Peyer's patch (tissue), 4 donors: ENCODE results near the gene SLC16A3. TPM values are rescaled to one million over a fixed set of nuclear protein-coding genes. Genes with fewer than 3 reads are reported as not detected.
"Not testable (repeated sequence)": the region's sequence is repeated elsewhere in the genome, so short reads cannot be mapped to it uniquely, and the experiment has no call there.

Experiments used
- DNase-seq, 3 donors: peaks; one replicate each; pipeline ENCODE4 v3.0.0-alpha.2; 2017 to 2019
- H3K27ac ChIP-seq, 4 donors: fragments of 200-600 bp; sonication (generic); one replicate each; pipeline ENCODE4 v1.5.1; 2016 to 2019
- H3K27me3 ChIP-seq, 2 donors: fragments of 200-600 bp; sonication (generic); one replicate each; pipeline ENCODE4 v1.5.1; 2019
- H3K36me3 ChIP-seq, 3 donors: fragments of 200-600 bp; sonication (generic); one replicate each; pipeline ENCODE4 v1.5.1; 2016 to 2019
- H3K4me1 ChIP-seq, 4 donors: fragments of 200-600 bp; sonication (generic); one replicate each; pipeline ENCODE4 v1.5.1; 2016 to 2019
- H3K4me3 ChIP-seq, 4 donors: fragments of 200-600 bp; sonication (generic); 1 replicate in 3 of 4; 2 replicates in 1 of 4; pipeline ENCODE4 v1.5.1; 2016 to 2019; ENCODE audit warnings: mild to moderate bottlenecking in 1 of 4
- H3K9me3 ChIP-seq, 4 donors: fragments of 200-600 bp; sonication (generic); one replicate each; pipeline ENCODE4 v1.5.1; 2016 to 2019; ENCODE audit warnings: mild to moderate bottlenecking in 1 of 4
- CTCF ChIP-seq, 6 experiments: fragments of 450-650 bp in 4 of 6; fragments of 200-600 bp in 2 of 6; sonication (generic) in 1 of 6; IDR thresholded peaks; one replicate each; pipeline ENCODE4 v1.5.1; 2017 to 2019; ENCODE audit warnings: antibody characterized with exemption in 6 of 6, mild to moderate bottlenecking in 3 of 6, moderate library complexity in 1 of 6
- POLR2A ChIP-seq, 2 donors: fragments of 450-650 bp; IDR thresholded peaks; one replicate each; pipeline ENCODE4 v1.5.1; 2017; ENCODE audit warnings: antibody characterized with exemption in 2 of 2, mild to moderate bottlenecking in 2 of 2, moderate library complexity in 2 of 2
- total RNA-seq, 4 donors: library from RNA; depleted of rRNA; stranded (reverse); fragments of >200 nt; gene quantifications; one replicate each; pipeline ENCODE4 v1.1.0, GENCODE V29; 2016

SLC16A3 gene
- total RNA-seq, 4 donors from 2014 or later, result 18.9 to 55.0 (median 35.3) TPM

DNA sequence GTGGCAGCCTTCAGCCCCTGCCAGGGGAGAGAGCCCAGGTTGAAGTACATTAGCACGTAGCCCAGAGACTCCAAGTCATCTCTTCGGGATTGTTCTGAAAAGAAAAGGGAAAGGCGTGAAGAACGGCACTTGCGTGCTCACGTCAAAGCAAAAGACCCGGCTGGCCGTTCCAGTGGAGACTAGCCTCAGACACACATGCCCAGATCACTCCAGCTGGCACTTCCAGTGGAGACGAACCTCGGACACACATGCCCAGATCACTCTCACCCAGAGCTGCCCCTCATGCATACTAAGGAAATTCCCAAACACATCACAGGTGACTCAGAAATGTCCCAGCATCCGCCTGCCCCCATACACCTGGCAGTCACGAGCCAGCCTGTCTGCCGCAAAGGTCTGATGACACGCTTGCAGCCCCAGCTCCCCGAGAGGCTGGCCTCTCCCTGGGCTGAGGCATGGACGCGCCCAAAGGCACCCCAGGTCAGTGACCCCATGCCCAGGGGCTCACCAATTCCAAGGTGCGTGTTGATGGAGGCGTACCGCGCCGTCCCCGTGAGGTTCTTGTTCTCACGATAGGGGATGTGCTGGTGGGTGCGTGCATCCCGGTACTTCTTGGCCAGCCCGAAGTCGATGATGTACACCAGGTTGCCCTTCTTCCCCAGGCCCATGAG is 23.8 kb downstream of the SLC16A3 start:
- Histone ChIP-seq H3K27ac (no peak overlapping the region), H3K27me3 (no peaks in the 10 kb centered on the region), H3K4me3 (no peak overlapping the region), H3K9me3 (no peaks in the 10 kb centered on the region), H3K4me1 (peaks cover 0 to 11% (median 0%) of the 10 kb centered on the region in 4 donors), H3K36me3 (peaks cover 0 to 99% (median 4%) of the 10 kb centered on the region in 3 donors)
- TF ChIP-seq POLR2A (IDR thresholded peaks at IDR 0.05), result no peak
- TF ChIP-seq CTCF (IDR thresholded peaks at IDR 0.05), result no peak
- DNase-seq, result no peak

GRCh38 chr17:82253179-82253544 is 24.3 kb downstream of the SLC16A3 start:
- peaks cover 0 to 7% (median 0%) of the 10 kb centered on the region in 4 donors for H3K4me1 ChIP-seq
- peaks cover 0 to 98% (median 4%) of the 10 kb centered on the region in 3 donors for H3K36me3 ChIP-seq
- no peak overlapping the region for H3K27ac ChIP-seq
- no peak overlapping the region for H3K4me3 ChIP-seq
- H3K9me3 ChIP-seq, result no peaks in the 10 kb centered on the region
- TF ChIP-seq CTCF (IDR thresholded peaks at IDR 0.05), result no peak
- no peak for TF ChIP-seq POLR2A (IDR thresholded peaks at IDR 0.05)
- no peaks in the 10 kb centered on the region for H3K27me3 ChIP-seq
- no peak for DNase-seq

- peaks cover 0 to 98% (median 4%) of the 10 kb centered on the region in 3 donors for H3K36me3 ChIP-seq
- H3K27ac ChIP-seq, DNase-seq, H3K4me1 ChIP-seq, H3K27me3 ChIP-seq, H3K9me3 ChIP-seq, H3K4me3 ChIP-seq: not testable (repeated sequence)
Measured at GRCh38 chr17:82254096-82254495, 25.3 kb downstream of the SLC16A3 start.

DNA sequence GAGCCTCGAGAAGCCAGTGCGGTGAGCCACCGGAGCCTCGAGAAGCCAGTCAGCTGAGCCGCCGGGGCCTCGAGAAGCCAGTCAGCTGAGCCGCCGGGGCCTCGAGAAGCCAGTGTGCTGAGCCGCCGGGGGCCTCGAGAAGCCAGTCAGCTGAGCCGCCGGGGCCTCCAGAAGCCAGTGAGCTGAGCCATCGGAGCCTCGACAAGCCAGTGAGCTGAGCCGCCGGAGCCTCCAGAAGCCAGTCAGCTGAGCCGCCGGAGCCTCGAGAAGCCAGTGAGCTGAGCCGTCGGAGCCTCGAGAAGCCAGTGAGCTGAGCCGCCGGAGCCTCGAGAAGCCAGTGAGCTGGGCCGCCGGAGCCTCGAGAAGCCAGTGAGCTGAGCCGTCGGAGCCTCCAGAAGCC is 25.9 kb downstream of the SLC16A3 start:
- H3K9me3 ChIP-seq, H3K27me3 ChIP-seq, H3K27ac ChIP-seq, DNase-seq, H3K4me3 ChIP-seq, H3K4me1 ChIP-seq: not testable (repeated sequence)
- peaks cover 0 to 98% (median 4%) of the 10 kb centered on the region in 3 donors for H3K36me3 ChIP-seq

DNA sequence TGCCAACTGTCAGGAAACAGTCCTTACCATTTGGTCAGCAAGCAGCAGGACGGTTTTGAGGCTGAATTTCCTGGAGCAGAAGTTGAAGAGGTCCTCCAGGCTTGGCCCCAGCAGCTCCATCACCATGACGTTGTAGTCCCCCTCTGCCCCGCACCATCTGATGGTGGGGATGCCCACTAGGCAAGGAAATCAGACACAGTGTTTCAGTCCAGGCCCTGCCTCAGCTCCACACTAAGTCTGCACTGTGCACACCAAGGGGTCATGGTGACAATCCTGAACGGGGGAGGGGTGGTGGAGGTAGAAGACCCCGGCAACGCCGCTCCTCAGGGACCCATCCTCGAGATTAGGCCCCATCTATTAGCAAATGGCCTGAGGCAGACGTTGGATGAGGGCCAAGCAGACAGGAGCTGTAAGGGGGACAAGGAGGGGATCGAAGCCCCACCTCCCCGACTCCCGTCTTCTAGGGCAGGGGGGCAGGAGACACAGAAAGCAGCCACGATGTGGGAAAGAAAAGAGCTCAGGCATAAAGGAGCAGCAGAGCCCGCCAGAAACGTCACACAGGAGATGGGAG is 26.6 kb downstream of the SLC16A3 start:
- Histone ChIP-seq H3K27ac (no peak overlapping the region), H3K27me3 (no peaks in the 10 kb centered on the region), H3K9me3 (no peaks in the 10 kb centered on the region), H3K4me1 (peaks cover 0 to 5% (median 0%) of the 10 kb centered on the region in 4 donors), H3K36me3 (peaks cover 0 to 98% (median 0%) of the 10 kb centered on the region in 3 donors), H3K4me3 (no peak overlapping the region)
- DNase-seq, result no peak
- TF ChIP-seq POLR2A (IDR thresholded peaks at IDR 0.05) (no peak), CTCF (IDR thresholded peaks at IDR 0.05) (no peak)

DNA sequence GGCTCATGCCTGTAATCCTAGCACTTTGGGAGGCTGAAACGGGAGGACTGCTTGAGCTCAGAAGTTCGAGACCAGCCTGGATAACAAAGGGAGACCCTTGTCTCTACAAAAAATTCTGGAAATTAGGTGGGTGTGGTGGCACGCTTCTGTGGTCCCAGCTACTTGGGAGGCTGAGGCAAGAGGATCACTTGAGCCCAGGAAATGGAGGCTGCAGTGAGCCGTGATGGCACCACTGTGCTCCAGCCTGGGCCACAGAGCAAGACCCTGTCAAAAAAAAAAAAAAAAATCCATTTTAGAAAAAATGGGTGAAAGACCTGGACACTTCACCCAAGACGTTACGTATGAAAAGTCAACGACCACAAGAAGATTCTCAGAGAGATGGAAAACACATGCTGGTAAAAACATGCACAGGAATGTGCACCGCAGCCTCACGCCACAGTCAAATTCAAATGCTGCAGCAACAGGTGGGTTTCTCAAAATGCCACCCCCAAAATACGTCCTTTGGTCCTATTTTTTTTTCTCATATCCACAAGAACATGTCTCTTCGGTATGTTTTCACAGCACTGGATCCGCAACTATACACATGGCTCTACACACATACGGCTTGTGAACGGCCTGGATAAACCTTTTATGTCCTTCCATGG is 27.5 kb downstream of the SLC16A3 start:
- TF ChIP-seq CTCF (IDR thresholded peaks at IDR 0.05) (no peak), POLR2A (IDR thresholded peaks at IDR 0.05) (no peak)
- no peak for DNase-seq
- Histone ChIP-seq H3K27ac (no peak overlapping the region), H3K4me3 (no peak overlapping the region), H3K9me3 (no peaks in the 10 kb centered on the region), H3K27me3 (no peaks in the 10 kb centered on the region), H3K36me3 (peaks cover 0 to 98% (median 4%) of the 10 kb centered on the region in 3 donors), H3K4me1 (peaks cover 0 to 5% (median 0%) of the 10 kb centered on the region in 4 donors)
